Mammary epithelial cell (primary cell): Measurements from ENCODE around the gene MYO1D.

Experiments used
- CTCF ChIP-seq, 2 donors: IDR thresholded peaks in 1 of 2; conservative IDR thresholded peaks in 1 of 2; 2 replicates each; pipeline ENCODE4 v1.5.1; 2011 to 2012; ENCODE audit warnings: inconsistent platforms in 2 of 2, low read length in 2 of 2, mild to moderate bottlenecking in 2 of 2, control low read depth in 1 of 2, low read depth in 1 of 2; ENCODE audit not compliant: insufficient read depth in 1 of 2; ENCODE audit errors: extremely low read depth in 1 of 2
- EZH2 ChIP-seq: IDR thresholded peaks from 2 replicates; pipeline ENCODE4 v1.6.1; 2012; ENCODE audit warnings: low read length, inconsistent platforms, borderline replicate concordance

DNA sequence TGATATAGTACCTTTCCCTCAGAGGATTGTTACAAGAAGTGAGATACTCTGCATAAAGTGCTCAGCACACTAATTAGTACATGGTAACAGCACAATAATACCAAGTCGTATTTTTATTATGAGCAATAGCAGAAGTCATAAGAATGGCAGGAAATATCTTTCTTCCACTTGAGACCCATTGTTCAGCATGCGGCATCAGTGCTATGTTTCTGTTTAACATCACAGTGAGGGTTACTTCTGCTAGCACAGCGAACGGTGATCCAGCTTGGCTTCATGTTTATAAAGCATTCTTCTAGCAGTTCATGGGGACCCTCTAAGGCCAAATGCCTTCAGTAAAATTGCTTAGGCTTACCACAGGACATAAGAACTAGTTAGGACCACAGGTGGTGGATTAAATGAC is 83.1 kb downstream of the MYO1D start:
- no peak for TF ChIP-seq CTCF (conservative IDR thresholded peaks at IDR 0.05 in 1 of 2, IDR thresholded peaks at IDR 0.05 in 1 of 2; ENCODE audit: extremely low read depth in 1 of 2, insufficient read depth in 1 of 2, low read depth in 1 of 2, low read length in 2 of 2)
- no peak for TF ChIP-seq EZH2
